Kidney (tissue), 14 donors: ENCODE measurements around the gene CCDC78. TPM values are rescaled to one million over a fixed set of nuclear protein-coding genes. Genes with fewer than 3 reads are reported as not detected.
A peak's percentile ranks its signal among the peaks of the same experiment; 100 is the strongest.
"Not testable (repeated sequence)": the region's sequence is repeated elsewhere in the genome, so short reads cannot be mapped to it uniquely, and the experiment has no call there.

Experiments
- DNase-seq, 5 donors: peaks; one replicate each; pipeline ENCODE4 v3.0.0-alpha.2; 2013 to 2020
- FAIRE-seq: peaks from 2 replicates; lab custom pipeline; 2012; peaks lifted over from hg19 to GRCh38; lab: Jason Lieb, UNC
- H3K27ac ChIP-seq, 2 donors: one replicate each; pipeline ENCODE4 v1.7.0; 2013; ENCODE audit warnings: low read depth in 2 of 2, low read length in 2 of 2, inconsistent platforms in 1 of 2
- H3K27me3 ChIP-seq: one replicate; pipeline ENCODE4 v1.7.1; 2013; ENCODE audit warnings: low read length, inconsistent platforms; ENCODE audit not compliant: control insufficient read depth, insufficient read depth
- H3K36me3 ChIP-seq, 3 donors: one replicate each; pipeline versions ENCODE4 v1.7.0 to v1.7.1; 2013; ENCODE audit warnings: low read length in 3 of 3, control low read depth in 1 of 3, inconsistent platforms in 1 of 3; ENCODE audit not compliant: insufficient read depth in 3 of 3, control insufficient read depth in 2 of 3
- H3K4me1 ChIP-seq, 3 donors: one replicate each; pipeline versions ENCODE4 v1.7.0 to v1.7.1; 2013; ENCODE audit warnings: low read length in 3 of 3, inconsistent platforms in 1 of 3, low read depth in 1 of 3; ENCODE audit not compliant: control insufficient read depth in 2 of 3, insufficient read depth in 2 of 3
- H3K4me3 ChIP-seq, 3 donors: one replicate each; pipeline versions ENCODE4 v1.7.0 to v1.8.1; 2013; ENCODE audit warnings: low read length in 3 of 3, control low read depth in 1 of 3, inconsistent platforms in 1 of 3
- H3K9ac ChIP-seq, 3 donors: one replicate each; pipeline versions ENCODE4 v1.7.0 to v1.7.1; 2013; ENCODE audit warnings: low read length in 3 of 3, control low read depth in 1 of 3, inconsistent platforms in 1 of 3
- H3K9me3 ChIP-seq, 3 donors: one replicate each; pipeline versions ENCODE4 v1.7.0 to v1.7.1; 2013; ENCODE audit warnings: low read length in 3 of 3, control low read depth in 1 of 3, inconsistent platforms in 1 of 3; ENCODE audit not compliant: control insufficient read depth in 2 of 3, insufficient read depth in 1 of 3
- CTCF ChIP-seq: IDR thresholded peaks from 3 replicates; pipeline ENCODE4 v1.5.1; 2012; ENCODE audit warnings: mild to moderate bottlenecking, moderate library complexity, borderline replicate concordance; ENCODE audit not compliant: insufficient read depth; ENCODE audit errors: extremely low read depth
- intact Hi-C: fragments of 100-400 bp; cut with DNase I; formaldehyde crosslinking; loops from one replicate; pipeline ENCODE4 v1.11.1; 2022
- polyA plus RNA-seq: library from polyadenylated mRNA; stranded (reverse); fragments of 350-450 nt; fragmentation: Illumina TruSeq; extraction: RNeasy Lipid Tissue Mini Kit (QIAGEN cat#74804); gene quantifications from one replicate; pipeline ENCODE4 v1.2.3, GENCODE V29; 2014; ENCODE audit warnings: low read depth, low replicate concordance; ENCODE audit not compliant: insufficient read depth
- total RNA-seq: library from RNA; stranded (reverse); fragmentation: NEBNext Ultra II Directional; extraction: Animal tissue kit (Norgen Biotek cat#: 25700); gene quantifications from one replicate; pipeline ENCODE4 v1.2.1, GENCODE V29; 2021
- donor health status: control.
- donor health status: control.
- donor health status: control.
- donor health status: control.
- donor health status: control.
- donor health status: DM: yes; HTN: yes; CAD: no.
- donor health status: Normal renal cell carcinoma (clear cell type).

Gene CCDC78
- total and polyA plus RNA-seq, 2 donors from 2014 or later: 1.3 to 2.6 TPM

- FAIRE-seq: no peak
- no peaks in the 10 kb centered on the region for H3K27me3 ChIP-seq
- intact Hi-C loops: no loop called here
- H3K9me3 ChIP-seq: no peaks in the 10 kb centered on the region
- no peaks in the 10 kb centered on the region for H3K36me3 ChIP-seq
- DNase-seq: peak in 3 of 5 donors; percentile 30 to 37 (median 35)
- H3K4me1 ChIP-seq: no peaks in the 10 kb centered on the region
- no peak overlapping the region for H3K9ac ChIP-seq
- no peak overlapping the region for H3K27ac ChIP-seq
- TF ChIP-seq CTCF: no peak
- H3K4me3 ChIP-seq: no peak overlapping the region
These were observed 33.1 kb upstream of the CCDC78 start for GRCh38 chr16:759110-759910.

- no peaks in the 10 kb centered on the region for H3K9me3 ChIP-seq
- intact Hi-C loops: no loop called here
- no peak overlapping the region for H3K27ac ChIP-seq
- H3K27me3 ChIP-seq: no peaks in the 10 kb centered on the region
- FAIRE-seq (no peak), DNase-seq (no peak)
- no peak overlapping the region for H3K4me3 ChIP-seq
- H3K4me1 ChIP-seq: no peaks in the 10 kb centered on the region
- H3K9ac ChIP-seq: no peak overlapping the region
- TF ChIP-seq CTCF: no peak
- H3K36me3 ChIP-seq: no peaks in the 10 kb centered on the region
These were observed 30.2 kb upstream of the CCDC78 start for GRCh38 chr16:756428-756827.

GRCh38 chr16:754656-755055 is 28.4 kb upstream of the CCDC78 start:
- no peaks in the 10 kb centered on the region for H3K27me3 ChIP-seq
- no peak for FAIRE-seq
- no peaks in the 10 kb centered on the region for H3K4me1 ChIP-seq
- TF ChIP-seq CTCF: no peak
- intact Hi-C loops: no loop called here
- no peak for DNase-seq
- no peak overlapping the region for H3K9ac ChIP-seq
- no peak overlapping the region for H3K4me3 ChIP-seq
- no peak overlapping the region for H3K27ac ChIP-seq
- H3K9me3 ChIP-seq: no peaks in the 10 kb centered on the region
- H3K36me3 ChIP-seq: no peaks in the 10 kb centered on the region

- H3K36me3 ChIP-seq, H3K9me3 ChIP-seq, DNase-seq, H3K9ac ChIP-seq, H3K4me1 ChIP-seq, intact Hi-C loops, H3K27ac ChIP-seq, H3K27me3 ChIP-seq, H3K4me3 ChIP-seq, FAIRE-seq: not testable (repeated sequence)
These were observed 27.9 kb upstream of the CCDC78 start for GRCh38 chr16:754121-754607.
